Measurements from ENCODE around the gene CTNND2. TPM values are rescaled to one million over a fixed set of nuclear protein-coding genes. Genes with fewer than 3 reads are reported as not detected.

Gene CTNND2
- total RNA-seq, 4 donors from 2014 or later, result 8.3 TPM; not detected in 3

DNA sequence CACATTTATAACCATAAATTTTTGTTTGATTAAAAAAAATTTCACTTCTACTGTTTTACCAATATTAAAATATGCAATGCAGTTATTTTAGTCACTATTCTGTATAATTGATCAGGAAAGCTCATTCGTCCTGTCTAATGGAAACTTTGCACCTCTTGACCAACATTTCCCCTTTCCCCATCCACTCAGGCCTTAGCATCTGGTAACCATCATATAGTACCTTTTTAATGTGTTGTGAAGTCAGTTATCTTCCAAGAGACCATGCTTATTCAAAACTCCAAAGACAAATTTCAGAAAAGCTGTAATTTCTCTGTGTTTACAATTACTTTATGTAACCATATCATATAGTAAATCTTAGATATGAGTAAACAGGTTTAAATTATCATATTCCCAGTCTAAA lies 145.9 kb downstream of the CTNND2 start:
- TF ChIP-seq CTCF (IDR thresholded peaks at IDR 0.05; ENCODE audit: low read depth), result no peak

- TF ChIP-seq CTCF (IDR thresholded peaks at IDR 0.05; ENCODE audit: low read depth), result no peak
These were observed 146.6 kb downstream of the CTNND2 start for GRCh38 chr5:11757661-11758060.

DNA sequence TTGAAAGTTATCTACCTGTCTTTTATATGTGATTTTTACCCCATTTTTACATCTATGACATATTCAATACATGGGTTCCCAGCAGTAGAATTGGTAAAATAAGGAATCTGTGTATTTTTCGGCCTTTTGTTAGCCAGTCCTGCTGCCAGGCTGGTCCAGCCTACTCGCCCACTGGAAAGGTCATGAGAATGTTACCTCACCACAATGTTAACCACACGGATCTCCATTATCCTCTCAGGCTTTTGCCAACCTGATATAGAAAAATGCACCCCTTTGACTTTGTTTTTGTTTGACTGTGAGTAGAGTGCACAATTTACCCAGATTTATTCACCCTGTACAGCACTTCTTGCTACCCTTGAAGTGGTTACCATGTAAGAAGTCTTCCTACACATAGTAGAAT lies 167.2 kb downstream of the CTNND2 start:
- TF ChIP-seq CTCF (IDR thresholded peaks at IDR 0.05; ENCODE audit: low read depth), result no peak

- TF ChIP-seq CTCF (IDR thresholded peaks at IDR 0.05; ENCODE audit: low read depth), result no peak
These were observed 169.9 kb downstream of the CTNND2 start for GRCh38 chr5:11734369-11734768.

DNA sequence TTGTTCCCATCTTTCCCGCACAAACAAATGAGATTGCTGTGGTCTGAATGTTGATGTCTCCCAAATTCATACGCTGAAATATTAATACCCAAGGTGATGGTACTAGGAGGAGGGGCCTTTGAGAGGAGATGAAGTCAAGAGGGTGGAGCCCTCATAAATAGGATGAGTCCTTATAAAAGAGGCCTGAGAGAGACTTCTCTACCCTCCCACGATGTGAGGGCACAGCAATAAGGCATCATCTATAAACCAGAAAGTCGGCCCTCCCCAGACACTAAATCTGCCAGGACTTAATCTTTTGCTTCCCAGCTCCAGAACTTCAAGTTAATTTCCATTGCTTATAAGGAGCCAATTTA lies 170.4 kb downstream of the CTNND2 start:
- no peak for TF ChIP-seq CTCF (IDR thresholded peaks at IDR 0.05; ENCODE audit: low read depth)

GRCh38 chr5:11733185-11733839 lies 170.9 kb downstream of the CTNND2 start:
- TF ChIP-seq CTCF (IDR thresholded peaks at IDR 0.05; ENCODE audit: low read depth), result no peak

- TF ChIP-seq CTCF (IDR thresholded peaks at IDR 0.05; ENCODE audit: low read depth), result no peak
These were observed 179.3 kb downstream of the CTNND2 start for GRCh38 chr5:11724940-11725339.

Measured in subcutaneous adipose tissue (tissue), 4 donors.